Measurements from ENCODE around the gene HSPA1A.

Gene HSPA1A

DNA sequence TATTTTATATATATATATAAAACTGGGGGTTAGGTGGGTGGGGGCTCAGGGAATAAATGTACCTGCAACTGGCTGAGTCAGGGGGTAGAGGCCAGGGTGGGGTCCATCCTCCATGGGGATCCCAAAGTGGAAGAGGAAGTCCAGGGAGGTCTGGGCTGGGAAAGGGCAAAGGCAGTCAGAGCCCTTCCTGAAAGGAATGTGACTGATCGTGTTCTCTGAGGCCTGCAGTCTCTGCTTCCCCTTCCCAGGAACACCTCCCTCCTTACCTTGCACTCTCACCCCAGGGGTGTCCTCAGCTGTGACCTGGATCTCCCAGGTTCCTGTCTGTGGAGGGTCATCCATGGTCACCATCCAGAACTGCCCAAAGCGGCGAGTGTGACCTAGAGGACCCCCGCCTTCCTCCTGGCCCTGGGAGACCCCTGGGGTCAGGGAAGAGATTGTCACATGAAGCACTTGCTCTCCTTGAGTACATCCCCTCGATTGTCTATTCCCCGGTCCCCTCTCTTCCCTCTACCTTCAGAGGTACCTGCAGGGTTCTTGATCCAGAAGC, 48.2 kb upstream of the HSPA1A start:
- Histone ChIP-seq H3K4me3 (ENCODE audit: low read depth, low read length, poor library complexity, severe bottlenecking) (no peak overlapping the region), H3F3A (ENCODE audit: insufficient read depth, low read length) (no peaks in the 10 kb centered on the region), H3K9me2 (ENCODE audit: low read depth, low read length) (no peaks in the 10 kb centered on the region), H3K9ac (ENCODE audit: low read length) (no peak overlapping the region), H3K79me2 (ENCODE audit: insufficient read depth, low read length) (no peaks in the 10 kb centered on the region), H3K4me2 (ENCODE audit: low read length) (no peak overlapping the region), H4K20me1 (ENCODE audit: insufficient read depth, low read length) (no peaks in the 10 kb centered on the region), H3K9me3 (ENCODE audit: low read length) (no peaks in the 10 kb centered on the region), H2AFZ (ENCODE audit: low read length) (no peak overlapping the region), H3K36me3 (ENCODE audit: insufficient read depth, low read length) (peaks cover 26% of the 10 kb centered on the region), H3K4me1 (ENCODE audit: insufficient read depth, low read length, severe bottlenecking) (no peaks in the 10 kb centered on the region), H3K27me3 (ENCODE audit: insufficient read depth, low read length) (no peaks in the 10 kb centered on the region), H3K27ac (ENCODE audit: low read depth, low read length, poor library complexity, severe bottlenecking) (no peak overlapping the region)
- TF ChIP-seq, protein P1, sequence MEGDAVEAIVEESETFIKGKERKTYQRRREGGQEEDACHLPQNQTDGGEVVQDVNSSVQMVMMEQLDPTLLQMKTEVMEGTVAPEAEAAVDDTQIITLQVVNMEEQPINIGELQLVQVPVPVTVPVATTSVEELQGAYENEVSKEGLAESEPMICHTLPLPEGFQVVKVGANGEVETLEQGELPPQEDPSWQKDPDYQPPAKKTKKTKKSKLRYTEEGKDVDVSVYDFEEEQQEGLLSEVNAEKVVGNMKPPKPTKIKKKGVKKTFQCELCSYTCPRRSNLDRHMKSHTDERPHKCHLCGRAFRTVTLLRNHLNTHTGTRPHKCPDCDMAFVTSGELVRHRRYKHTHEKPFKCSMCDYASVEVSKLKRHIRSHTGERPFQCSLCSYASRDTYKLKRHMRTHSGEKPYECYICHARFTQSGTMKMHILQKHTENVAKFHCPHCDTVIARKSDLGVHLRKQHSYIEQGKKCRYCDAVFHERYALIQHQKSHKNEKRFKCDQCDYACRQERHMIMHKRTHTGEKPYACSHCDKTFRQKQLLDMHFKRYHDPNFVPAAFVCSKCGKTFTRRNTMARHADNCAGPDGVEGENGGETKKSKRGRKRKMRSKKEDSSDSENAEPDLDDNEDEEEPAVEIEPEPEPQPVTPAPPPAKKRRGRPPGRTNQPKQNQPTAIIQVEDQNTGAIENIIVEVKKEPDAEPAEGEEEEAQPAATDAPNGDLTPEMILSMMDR (IDR thresholded peaks at IDR 0.05; ENCODE audit: low read length), result no peak
- TF ChIP-seq EZH2 (IDR thresholded peaks at IDR 0.05; ENCODE audit: borderline replicate concordance, low read length), result no peak

DNA sequence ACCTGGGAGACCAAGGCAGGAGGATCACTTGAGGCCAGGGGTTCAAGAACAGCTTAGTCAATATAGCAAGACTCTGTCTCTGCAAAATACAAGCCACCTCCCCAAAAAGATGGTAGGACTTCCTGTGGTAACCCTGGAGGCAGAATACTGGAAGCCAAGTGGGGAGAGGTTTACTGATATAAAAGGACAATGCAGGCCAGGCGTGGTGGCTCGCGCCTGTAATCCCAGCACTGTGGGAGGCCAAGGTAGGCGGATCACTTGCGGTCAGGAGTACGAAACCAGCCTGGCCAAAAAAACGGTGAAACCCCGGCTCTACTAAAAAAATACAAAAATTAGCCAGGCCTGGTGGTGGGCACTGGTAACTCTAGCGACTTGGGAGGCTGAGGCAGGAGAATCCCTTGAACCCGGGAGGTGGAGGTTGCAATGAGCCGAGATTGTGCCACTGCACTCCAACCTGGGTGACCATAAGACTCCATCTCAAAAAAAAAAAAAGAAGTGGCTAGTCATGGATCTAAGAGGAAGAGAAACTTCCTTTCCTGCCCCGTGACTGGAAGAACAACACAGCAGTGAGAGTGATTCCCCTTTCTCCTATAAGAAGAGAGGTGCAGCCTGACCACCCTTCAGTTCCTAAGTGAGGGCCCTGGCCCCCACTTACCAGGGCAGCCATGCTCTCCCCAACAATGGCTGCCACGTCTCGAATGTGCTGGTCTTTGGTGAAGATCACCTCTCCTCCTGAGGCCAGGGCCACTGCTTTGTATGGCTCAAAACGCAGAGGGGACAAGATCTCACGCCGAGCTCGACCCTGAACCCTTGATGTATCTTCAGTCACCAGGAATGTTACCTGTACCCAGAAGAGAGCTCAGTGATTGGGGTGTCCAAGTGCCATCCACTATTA, 46.7 kb upstream of the HSPA1A start:
- Histone ChIP-seq H3K9me3 (ENCODE audit: low read length) (no peaks in the 10 kb centered on the region), H3K9me2 (ENCODE audit: low read depth, low read length) (no peaks in the 10 kb centered on the region), H4K20me1 (ENCODE audit: insufficient read depth, low read length) (no peaks in the 10 kb centered on the region), H3K9ac (ENCODE audit: low read length) (no peak overlapping the region), H3K4me2 (ENCODE audit: low read length) (no peak overlapping the region), H3K27me3 (ENCODE audit: insufficient read depth, low read length) (no peaks in the 10 kb centered on the region), H3F3A (ENCODE audit: insufficient read depth, low read length) (no peaks in the 10 kb centered on the region), H3K27ac (ENCODE audit: low read depth, low read length, poor library complexity, severe bottlenecking) (no peak overlapping the region), H2AFZ (ENCODE audit: low read length) (no peak overlapping the region), H3K79me2 (ENCODE audit: insufficient read depth, low read length) (no peaks in the 10 kb centered on the region), H3K36me3 (ENCODE audit: insufficient read depth, low read length) (peaks cover 12% of the 10 kb centered on the region; the same call in 1 of the 2 replicates), H3K4me1 (ENCODE audit: insufficient read depth, low read length, severe bottlenecking) (no peaks in the 10 kb centered on the region), H3K4me3 (ENCODE audit: low read depth, low read length, poor library complexity, severe bottlenecking) (no peak overlapping the region)
- TF ChIP-seq, protein P1 (IDR thresholded peaks at IDR 0.05; ENCODE audit: low read length), result no peak
- TF ChIP-seq EZH2 (IDR thresholded peaks at IDR 0.05; ENCODE audit: borderline replicate concordance, low read length), result no peak

DNA sequence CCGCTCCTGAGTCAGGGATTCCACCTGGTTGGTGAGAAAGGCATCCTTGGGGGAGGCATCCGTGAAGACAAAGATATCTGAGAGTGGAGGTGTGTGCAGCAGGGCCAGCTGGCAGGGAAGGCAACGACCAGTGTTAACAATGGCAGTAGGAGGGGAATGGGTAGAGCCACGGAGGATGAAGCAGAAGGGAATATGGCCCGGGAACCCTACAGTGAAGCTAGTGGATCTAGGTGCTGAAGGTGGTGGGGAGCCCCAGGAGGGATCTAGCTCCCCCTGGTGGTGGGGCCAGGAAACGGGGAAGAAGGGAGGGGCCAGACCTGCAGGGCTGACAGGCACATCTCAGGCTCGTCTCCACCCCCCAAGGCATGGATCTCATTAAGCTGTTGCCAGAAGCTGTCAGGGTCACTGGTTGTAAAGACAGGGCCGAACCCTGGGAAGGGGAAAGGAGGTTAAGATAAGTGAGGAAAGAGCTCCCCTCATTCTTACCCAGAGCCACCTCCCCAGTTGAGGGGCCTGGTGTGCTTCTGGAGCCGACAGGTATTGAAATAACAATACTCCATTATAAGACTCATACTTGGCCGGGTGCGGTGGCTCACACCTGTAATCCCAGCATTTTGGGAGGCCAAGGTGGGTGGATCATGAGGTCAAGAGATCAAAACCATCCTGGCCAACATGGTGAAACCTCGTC, 45.5 kb upstream of the HSPA1A start:
- TF ChIP-seq, protein P1 (IDR thresholded peaks at IDR 0.05; ENCODE audit: low read length), result peak; percentile 96
- no peak for TF ChIP-seq EZH2 (IDR thresholded peaks at IDR 0.05; ENCODE audit: borderline replicate concordance, low read length)
- Histone ChIP-seq H2AFZ (ENCODE audit: low read length) (no peak overlapping the region), H3K4me3 (ENCODE audit: low read depth, low read length, poor library complexity, severe bottlenecking) (no peak overlapping the region), H3K9me2 (ENCODE audit: low read depth, low read length) (no peaks in the 10 kb centered on the region), H3K27ac (ENCODE audit: low read depth, low read length, poor library complexity, severe bottlenecking) (no peak overlapping the region), H3K4me1 (ENCODE audit: insufficient read depth, low read length, severe bottlenecking) (no peaks in the 10 kb centered on the region), H3K36me3 (ENCODE audit: insufficient read depth, low read length) (no peaks in the 10 kb centered on the region), H3K4me2 (ENCODE audit: low read length) (no peak overlapping the region), H3K9me3 (ENCODE audit: low read length) (no peaks in the 10 kb centered on the region), H3F3A (ENCODE audit: insufficient read depth, low read length) (no peaks in the 10 kb centered on the region), H3K27me3 (ENCODE audit: insufficient read depth, low read length) (no peaks in the 10 kb centered on the region), H4K20me1 (ENCODE audit: insufficient read depth, low read length) (no peaks in the 10 kb centered on the region), H3K9ac (ENCODE audit: low read length) (no peak overlapping the region), H3K79me2 (ENCODE audit: insufficient read depth, low read length) (no peaks in the 10 kb centered on the region)

Measured in OCI-LY1 (cell line).